Keratinocyte (primary cell): ENCODE results near the gene CBX2. TPM values are rescaled to one million over a fixed set of nuclear protein-coding genes. Genes with fewer than 3 reads are reported as not detected.

Source experiments
- DNase-seq: peaks from one replicate; pipeline ENCODE4 v3.0.0-alpha.2; 2011; ENCODE audit warnings: low read depth, missing footprints, low spot score
- FAIRE-seq: peaks from 2 replicates; lab custom pipeline; 2011; peaks lifted over from hg19 to GRCh38; lab: Jason Lieb, UNC
- H2AFZ ChIP-seq: 2 replicates; pipeline ENCODE4 v1.6.0; 2012; ENCODE audit warnings: low read length, control low read depth, inconsistent platforms; ENCODE audit not compliant: control insufficient read depth
- H3K27ac ChIP-seq: 2 replicates; pipeline ENCODE4 v1.5.1; 2011; ENCODE audit warnings: low read length; ENCODE audit not compliant: control insufficient read depth, insufficient read depth
- H3K27me3 ChIP-seq: 3 replicates; pipeline ENCODE4 v1.6.0; 2011; ENCODE audit warnings: low read length; ENCODE audit not compliant: control insufficient read depth, insufficient read depth; ENCODE audit errors: extremely low read depth
- H3K36me3 ChIP-seq, 2 experiments: 2 replicates in 1 of 2; 3 replicates in 1 of 2; pipeline ENCODE4 v1.5.1; 2011; ENCODE audit warnings: low read length in 2 of 2, mild to moderate bottlenecking in 1 of 2; ENCODE audit not compliant: control insufficient read depth in 2 of 2, insufficient read depth in 2 of 2; ENCODE audit errors: extremely low read depth in 1 of 2
- H3K4me1 ChIP-seq: 3 replicates; pipeline ENCODE4 v1.5.1; 2011; ENCODE audit warnings: low read length; ENCODE audit not compliant: control insufficient read depth, insufficient read depth; ENCODE audit errors: extremely low read depth
- H3K4me2 ChIP-seq: 3 replicates; pipeline ENCODE4 v1.6.0; 2011; ENCODE audit warnings: low read depth, low read length; ENCODE audit not compliant: control insufficient read depth, insufficient read depth; ENCODE audit errors: extremely low read depth
- H3K4me3 ChIP-seq, 3 experiments: fragments of 200-600 bp in 1 of 3; sonication (generic) in 1 of 3; 2 replicates in 2 of 3; 3 replicates in 1 of 3; pipeline ENCODE4 v1.5.1; 2011 to 2016; ENCODE audit warnings: low read length in 3 of 3, mild to moderate bottlenecking in 3 of 3, control low read depth in 2 of 3, inconsistent platforms in 1 of 3, low read depth in 1 of 3, mixed read lengths in 1 of 3, mixed run types in 1 of 3, moderate library complexity in 1 of 3; ENCODE audit not compliant: control insufficient read depth in 2 of 3, insufficient read depth in 2 of 3; ENCODE audit errors: extremely low read depth in 1 of 3
- H3K79me2 ChIP-seq: 2 replicates; pipeline ENCODE4 v1.6.0; 2012; ENCODE audit warnings: low read length; ENCODE audit not compliant: control insufficient read depth, insufficient read depth
- H3K9ac ChIP-seq: 3 replicates; pipeline ENCODE4 v1.6.0; 2011; ENCODE audit warnings: low read length; ENCODE audit not compliant: control insufficient read depth, insufficient read depth; ENCODE audit errors: extremely low read depth
- H3K9me1 ChIP-seq: 3 replicates; pipeline ENCODE4 v1.6.0; 2011; ENCODE audit warnings: low read length; ENCODE audit not compliant: control insufficient read depth, insufficient read depth; ENCODE audit errors: extremely low read depth
- H3K9me3 ChIP-seq: 2 replicates; pipeline ENCODE4 v1.5.1; 2012; ENCODE audit warnings: low read depth, low read length; ENCODE audit not compliant: control insufficient read depth
- H4K20me1 ChIP-seq: 3 replicates; pipeline ENCODE4 v1.6.0; 2011; ENCODE audit warnings: low read length; ENCODE audit not compliant: control insufficient read depth, insufficient read depth; ENCODE audit errors: extremely low read depth
- CTCF ChIP-seq, 3 experiments: IDR thresholded peaks in 1 of 3; conservative IDR thresholded peaks in 1 of 3; optimal IDR thresholded peaks in 1 of 3; 2 replicates in 2 of 3; 3 replicates in 1 of 3; pipeline versions ENCODE3 to v1.5.1; 2011; ENCODE audit warnings: low read length in 3 of 3, mild to moderate bottlenecking in 3 of 3, moderate library complexity in 2 of 3, control low read depth in 1 of 3, inconsistent platforms in 1 of 3; ENCODE audit not compliant: insufficient read depth in 2 of 3; ENCODE audit errors: extremely low read depth in 1 of 3
- EZH2 ChIP-seq: IDR thresholded peaks from one replicate; pipeline ENCODE4 v1.6.1; 2012; ENCODE audit warnings: inconsistent platforms, mild to moderate bottlenecking, low read length, moderate library complexity
- dilution Hi-C: fragments of 300-500 bp; cut with MboI; formaldehyde crosslinking; loops from one replicate; pipeline ENCODE4 v1.7.0; 2020; ENCODE audit warnings: low sequenced_read_pairs; ENCODE audit not compliant: extremely low pct_ligation_motif_present
- polyA plus RNA-seq, 5 experiments: library from polyadenylated mRNA; depleted of rRNA in 3 of 5; stranded (reverse) in 3 of 5; stranded (forward) in 1 of 5; unstranded in 1 of 5; fragments of >200 nt; gene quantifications; 1 replicate in 1 of 5; 2 replicates in 3 of 5; 3 replicates in 1 of 5; pipeline versions ENCODE4 v1.2.1 to v1.2.3, GENCODE V29; 2011 to 2012; ENCODE audit warnings: missing spikeins in 2 of 5, low read depth in 1 of 5, low replicate concordance in 1 of 5

Gene CBX2
- polyA plus RNA-seq, 1 donor (not counting 4 experiments of a cell fraction or from before 2014, with no cell fraction given) = 1.7 TPM

- DNase-seq = no peak
- Histone ChIP-seq H3K36me3 (no peaks in the 10 kb centered on the region), H3K79me2 (no peaks in the 10 kb centered on the region), H3K4me1 (no peaks in the 10 kb centered on the region), H3K27ac (no peak overlapping the region), H4K20me1 (no peaks in the 10 kb centered on the region), H3K9me1 (no peaks in the 10 kb centered on the region), H2AFZ (no peak overlapping the region), H3K9me3 (no peaks in the 10 kb centered on the region), H3K4me3 (no peak overlapping the region), H3K4me2 (no peak overlapping the region), H3K27me3 (peaks cover 50% of the 10 kb centered on the region), H3K9ac (no peak overlapping the region)
- no peak for TF ChIP-seq EZH2
- TF ChIP-seq CTCF (optimal IDR thresholded peaks at IDR 0.05 in 1 of 3, IDR thresholded peaks at IDR 0.05 in 1 of 3, conservative IDR thresholded peaks at IDR 0.05 in 1 of 3; ENCODE audit: extremely low read depth in 1 of 3, insufficient read depth in 2 of 3, low read length in 3 of 3) = no peak
- FAIRE-seq = no peak
- dilution Hi-C loops = no loop called here
Observed at GRCh38 chr17:79740413-79740812, 37.5 kb upstream of the CBX2 start.

- no peak overlapping the region for H3K4me2 ChIP-seq
- dilution Hi-C loops = no loop called here
Observed at GRCh38 chr17:79741401-79741750, 36.6 kb upstream of the CBX2 start.

More at GRCh38 chr17:79741401-79741750, 36.6 kb upstream of the CBX2 start:
- no peaks in the 10 kb centered on the region for H4K20me1 ChIP-seq
- H3K9me3 ChIP-seq = no peaks in the 10 kb centered on the region
- no peak for TF ChIP-seq CTCF (optimal IDR thresholded peaks at IDR 0.05 in 1 of 3, IDR thresholded peaks at IDR 0.05 in 1 of 3, conservative IDR thresholded peaks at IDR 0.05 in 1 of 3; ENCODE audit: extremely low read depth in 1 of 3, insufficient read depth in 2 of 3, low read length in 3 of 3)
- TF ChIP-seq EZH2 = no peak
- no peak for DNase-seq
- H3K79me2 ChIP-seq = no peaks in the 10 kb centered on the region
- H3K4me1 ChIP-seq = no peaks in the 10 kb centered on the region
- H3K9ac ChIP-seq = no peak overlapping the region
- H3K27me3 ChIP-seq = peaks cover 52% of the 10 kb centered on the region
- no peak overlapping the region for H2AFZ ChIP-seq
- no peak for FAIRE-seq
- no peak overlapping the region for H3K4me3 ChIP-seq
- no peak overlapping the region for H3K27ac ChIP-seq
- no peaks in the 10 kb centered on the region for H3K9me1 ChIP-seq
- H3K36me3 ChIP-seq = no peaks in the 10 kb centered on the region
